Raji (cell line): ENCODE data around the gene ALDH1B1.

ENCODE experiments used
- POLR2A ChIP-seq: IDR thresholded peaks from 2 replicates; pipeline ENCODE4 v1.6.1; 2011; ENCODE audit warnings: low read depth, low read length, control low read depth; ENCODE audit not compliant: insufficient read depth

ALDH1B1 gene

DNA sequence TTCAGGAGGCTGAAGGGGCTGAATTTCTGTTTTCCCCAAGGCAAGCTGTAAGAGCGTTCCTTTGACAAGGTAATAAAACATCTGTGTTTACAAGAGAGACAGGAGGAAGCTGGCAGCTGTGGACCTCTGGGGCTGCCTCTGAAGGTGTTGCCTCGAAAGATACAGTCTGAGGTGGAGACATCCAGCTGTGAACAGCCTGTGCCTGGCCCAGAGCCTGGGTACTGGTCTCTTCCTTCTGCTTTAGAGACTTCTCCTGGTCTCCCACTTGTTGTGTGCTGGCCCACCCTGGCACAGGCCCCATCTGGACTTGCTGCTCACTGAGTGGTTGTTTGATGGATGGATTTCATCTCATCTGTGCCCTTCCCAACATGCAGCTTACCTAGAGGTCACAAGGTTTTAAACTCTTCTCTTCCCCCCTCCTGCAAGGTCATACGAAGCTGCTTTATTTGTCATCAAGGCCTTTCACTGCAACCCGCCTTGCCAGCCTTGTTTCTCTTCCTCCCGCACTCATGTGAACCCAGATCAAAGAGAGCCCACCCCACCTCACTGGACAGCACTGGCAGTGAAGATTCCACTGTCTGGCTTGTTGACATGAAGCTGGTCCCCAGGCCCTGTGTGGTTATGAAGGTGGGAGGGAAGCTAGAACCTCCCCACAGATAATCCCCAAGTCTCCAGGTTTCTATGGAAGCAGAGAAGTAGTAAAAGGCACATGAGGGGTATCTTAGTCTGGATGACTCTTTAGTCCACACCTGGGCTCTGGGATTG, 35.0 kb upstream of the ALDH1B1 start:
- TF ChIP-seq POLR2A, result no peak

DNA sequence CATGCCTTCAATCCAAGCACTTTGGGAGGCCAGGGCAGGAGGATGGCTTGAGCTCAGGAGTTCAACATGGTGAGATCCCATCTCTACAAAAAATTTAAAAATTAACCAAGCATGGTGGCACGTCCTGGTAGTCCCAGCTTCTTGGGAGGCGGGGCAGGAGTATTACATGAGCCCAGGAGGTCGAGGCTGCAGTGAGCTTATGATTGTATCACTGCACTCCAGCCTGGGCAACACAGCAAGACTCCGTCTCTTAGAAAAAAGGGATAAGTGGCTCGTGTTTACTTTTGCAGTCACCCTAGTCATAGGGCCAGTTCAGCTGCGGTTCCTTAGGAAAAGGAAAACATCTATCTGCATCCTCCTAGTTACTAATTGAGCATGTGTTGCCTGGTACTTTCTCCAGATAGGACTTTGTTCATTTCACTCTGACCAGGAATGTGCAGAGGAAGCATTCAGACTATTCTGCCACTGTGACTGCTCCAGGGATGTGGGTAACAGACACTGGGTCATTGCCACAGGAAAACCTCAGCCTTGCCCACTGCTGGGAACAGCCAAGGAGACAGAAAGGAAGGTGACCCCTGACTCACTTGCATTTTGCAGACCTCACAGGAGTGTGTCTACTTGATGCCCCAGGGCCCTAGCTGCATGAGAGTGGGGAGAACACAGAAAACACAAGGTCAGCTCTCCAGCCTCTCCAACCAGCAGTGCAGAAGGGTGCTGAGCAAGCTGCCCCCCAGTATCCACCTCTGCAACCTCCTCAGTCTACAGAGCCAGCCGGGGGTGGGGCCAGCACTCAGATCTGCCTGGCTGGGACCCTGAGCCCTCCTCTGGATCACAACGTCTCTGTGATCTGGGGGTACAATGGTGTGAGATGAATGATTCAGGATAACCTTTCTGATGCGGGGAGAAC, 33.9 kb upstream of the ALDH1B1 start:
- no peak for TF ChIP-seq POLR2A

- no peak for TF ChIP-seq POLR2A
Observed at GRCh38 chr9:38359297-38359653, 33.2 kb upstream of the ALDH1B1 start.

DNA sequence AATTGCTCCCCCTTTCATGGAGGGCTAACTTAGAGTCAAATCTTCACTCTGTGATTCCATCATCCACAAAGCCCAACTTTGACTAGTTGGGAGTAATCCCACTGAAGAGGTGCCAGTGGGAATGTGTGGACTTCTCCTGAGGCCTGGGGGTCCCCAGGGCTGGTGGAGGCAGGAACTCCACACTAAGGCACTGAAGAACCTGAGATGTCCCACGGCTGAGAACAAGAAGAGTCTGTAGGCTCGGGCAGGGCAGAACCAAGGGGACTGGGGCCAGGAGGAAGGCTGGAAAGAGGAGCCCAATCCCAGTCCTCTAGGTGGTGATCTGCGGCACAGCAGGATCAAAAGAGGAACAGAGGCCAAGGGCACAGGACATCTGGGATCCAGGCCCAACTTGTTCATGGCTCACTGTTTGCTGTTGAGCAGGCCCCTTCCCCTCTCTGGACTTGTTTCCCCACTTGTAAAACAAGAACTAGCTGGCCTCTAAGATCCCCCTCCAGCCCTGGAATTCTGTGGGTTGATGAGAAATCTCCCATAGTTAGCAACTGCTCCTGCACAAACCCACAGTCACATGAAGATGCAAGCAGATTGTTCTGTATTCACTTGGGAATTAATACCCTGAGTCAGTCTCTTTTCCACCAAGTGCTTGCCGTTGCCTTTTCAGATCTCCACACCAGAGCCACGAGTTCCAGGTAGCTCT, 32.7 kb upstream of the ALDH1B1 start:
- TF ChIP-seq POLR2A, result no peak

GRCh38 chr9:38360839-38361472, 31.5 kb upstream of the ALDH1B1 start:
- no peak for TF ChIP-seq POLR2A

GRCh38 chr9:38361473-38361850, 31.0 kb upstream of the ALDH1B1 start:
- no peak for TF ChIP-seq POLR2A

DNA sequence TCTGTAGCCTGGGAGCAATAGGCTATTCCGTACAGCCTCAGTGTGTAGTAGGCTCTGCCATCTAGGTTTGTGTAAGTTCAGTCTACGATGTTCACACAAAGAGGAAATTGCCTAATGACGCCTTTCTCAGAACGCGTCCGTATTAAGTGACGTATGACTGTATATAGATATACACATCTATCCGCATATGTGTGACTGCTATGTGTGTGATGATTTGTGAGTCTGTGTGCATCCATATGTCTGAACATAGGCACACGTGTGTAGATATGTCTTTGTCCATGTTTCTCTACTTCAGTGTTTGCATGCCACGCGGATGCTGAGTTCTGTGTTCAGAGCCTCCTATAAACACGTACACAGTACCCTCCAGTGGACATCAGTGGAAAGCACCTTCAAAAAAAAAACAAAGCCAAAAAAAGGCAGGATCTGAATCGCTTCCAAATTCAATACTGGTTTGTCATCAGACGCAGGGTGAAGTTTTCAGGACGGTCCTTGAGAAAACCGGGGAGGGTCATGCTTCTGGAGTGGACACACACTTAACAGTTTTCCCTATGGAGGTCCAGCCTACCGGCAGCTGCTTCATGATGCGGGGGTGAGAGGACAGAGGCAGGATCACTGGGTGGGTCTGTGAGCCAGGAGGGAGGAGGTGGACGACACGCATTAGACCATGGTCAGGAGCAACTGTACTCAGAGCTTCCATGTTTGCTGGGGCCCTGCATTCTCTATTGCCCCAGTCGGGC, 29.5 kb upstream of the ALDH1B1 start:
- no peak for TF ChIP-seq POLR2A

DNA sequence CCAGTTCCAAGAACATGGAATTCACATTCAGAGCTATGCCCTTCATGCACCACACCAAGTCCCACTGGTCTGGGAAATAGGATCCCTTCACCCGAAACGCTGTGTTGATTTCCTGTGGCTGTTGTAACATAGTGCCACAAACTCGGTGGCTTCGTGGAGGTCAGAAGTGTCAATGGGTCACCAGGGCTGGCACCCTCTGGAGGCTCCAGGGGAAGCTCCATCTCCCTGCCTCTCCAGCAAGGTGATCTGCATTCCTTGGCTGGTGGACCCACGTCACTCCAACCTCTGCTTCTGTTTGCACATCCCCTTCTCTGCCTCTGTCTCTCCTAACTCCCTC, 28.9 kb upstream of the ALDH1B1 start:
- TF ChIP-seq POLR2A, result no peak

- no peak for TF ChIP-seq POLR2A
Observed at GRCh38 chr9:38367898-38368297, 24.6 kb upstream of the ALDH1B1 start.

DNA sequence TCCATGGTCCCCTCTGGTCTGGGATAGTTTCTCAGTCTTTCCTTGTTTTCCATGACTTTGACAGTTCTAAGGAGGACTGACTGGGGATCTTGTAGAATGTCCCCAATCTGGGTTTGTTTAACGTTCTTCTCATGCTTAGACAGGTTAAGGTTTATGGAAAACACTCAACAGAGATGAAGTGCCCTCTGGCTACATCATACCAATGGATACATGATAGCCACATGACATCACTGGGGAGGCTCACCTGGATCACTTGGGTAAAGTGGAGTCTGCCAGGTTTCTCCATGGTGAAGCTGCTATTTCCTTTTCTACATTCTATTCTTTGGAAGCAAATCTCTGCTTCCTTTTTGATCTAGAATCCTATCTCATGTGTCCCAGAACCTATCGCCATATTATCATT, 23.8 kb upstream of the ALDH1B1 start:
- no peak for TF ChIP-seq POLR2A

GRCh38 chr9:38370176-38370575, 22.3 kb upstream of the ALDH1B1 start:
- TF ChIP-seq POLR2A, result no peak

DNA sequence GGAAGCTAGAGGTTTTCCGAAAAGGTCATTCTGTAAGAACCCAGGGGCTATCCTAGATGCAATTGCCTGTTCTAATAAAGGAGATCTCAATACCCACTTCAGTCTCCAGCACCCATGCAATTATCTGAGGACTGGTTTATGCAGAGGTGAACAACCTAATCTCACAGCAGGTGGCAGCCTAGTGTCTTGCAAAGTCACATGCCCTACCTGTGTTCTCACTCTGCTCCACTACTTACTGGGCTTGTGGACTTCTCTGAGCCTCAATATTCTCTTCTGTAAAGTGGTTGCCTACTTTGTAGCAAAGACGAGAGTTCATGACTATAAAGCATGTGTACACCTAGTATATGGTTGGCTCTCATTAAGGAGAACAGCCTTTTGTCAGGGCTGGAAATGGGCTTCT, 21.0 kb upstream of the ALDH1B1 start:
- TF ChIP-seq POLR2A, result no peak

DNA sequence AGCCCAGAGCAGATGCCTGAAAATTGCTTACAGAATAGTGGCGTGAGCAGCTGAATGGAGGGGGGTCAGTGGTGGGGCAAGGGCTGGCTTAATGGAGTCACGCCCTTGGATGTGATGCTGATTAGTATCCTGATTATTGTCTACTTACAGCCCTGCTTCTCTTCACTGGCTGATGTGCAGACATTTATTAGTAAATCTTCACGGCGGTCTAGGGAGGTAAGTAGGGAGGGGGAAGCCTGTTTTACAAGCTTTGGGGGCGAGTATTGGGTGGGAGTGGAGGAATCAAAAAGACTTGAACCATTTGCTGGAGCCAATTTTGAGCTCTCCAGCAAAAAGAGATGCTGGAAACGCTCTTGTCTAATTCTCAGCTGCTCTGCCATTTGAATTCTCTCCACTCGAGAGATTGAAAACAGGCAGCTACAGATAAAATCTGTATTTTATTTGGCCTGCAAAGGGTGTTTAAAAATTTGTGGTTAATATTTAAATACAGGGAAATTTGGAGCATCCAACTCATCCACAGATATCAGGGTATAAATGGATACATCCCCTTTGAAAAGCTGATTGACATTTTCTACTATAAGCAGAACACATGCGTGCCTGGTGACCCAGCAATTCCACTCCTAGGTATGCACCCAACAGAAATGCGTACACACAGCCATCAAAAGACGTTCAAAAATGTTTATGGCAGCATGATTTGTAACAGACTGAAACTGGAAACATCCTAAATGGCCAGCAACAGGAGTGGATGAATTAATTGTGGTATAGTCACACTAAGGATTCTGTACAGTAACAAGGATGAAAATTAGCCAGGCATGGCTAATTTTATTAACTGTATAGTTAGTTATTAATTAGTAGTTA, 19.5 kb upstream of the ALDH1B1 start:
- no peak for TF ChIP-seq POLR2A

DNA sequence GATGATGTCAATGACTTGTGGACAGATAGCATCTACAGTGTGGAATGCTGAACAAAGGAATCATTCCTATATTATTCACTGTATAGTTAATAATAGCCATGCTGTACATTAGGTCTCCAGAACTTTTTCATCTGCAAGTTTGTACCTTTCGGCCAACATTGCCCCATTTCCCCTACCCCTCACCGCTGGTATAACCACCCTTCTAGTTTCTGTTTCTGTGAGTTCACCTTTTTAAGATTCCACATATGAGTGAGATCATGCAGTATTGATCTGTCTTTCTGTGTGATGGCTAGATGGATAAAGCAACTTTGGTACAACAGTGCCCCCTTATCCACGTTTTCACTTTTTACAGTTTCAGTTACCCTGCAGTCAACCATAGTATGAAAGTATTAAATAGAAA, 18.8 kb upstream of the ALDH1B1 start:
- TF ChIP-seq POLR2A, result no peak
